MM.1S (cell line): ENCODE results near the gene IFNGR2.

Experiments used
- DNase-seq: peaks from one replicate; pipeline ENCODE4 v3.0.0-alpha.2; 2015
- H2AFZ ChIP-seq: fragments of 300-600 bp; sonication (generic); 2 replicates; pipeline ENCODE4 v1.6.0; 2016; ENCODE audit warnings: antibody characterized with exemption, low read length
- H3F3A ChIP-seq: fragments of 300-600 bp; sonication (generic); 2 replicates; pipeline ENCODE4 v1.6.1; 2016; ENCODE audit warnings: mild to moderate bottlenecking, antibody characterized with exemption, low read length, moderate library complexity, mixed read lengths; ENCODE audit not compliant: insufficient read depth
- H3K27ac ChIP-seq: fragments of 300-600 bp; sonication (generic); 2 replicates; pipeline ENCODE4 v1.5.1; 2016; ENCODE audit warnings: mild to moderate bottlenecking, low read length
- H3K27me3 ChIP-seq: fragments of 300-600 bp; sonication (generic); replicated peaks from 2 replicates; pipeline ENCODE4 v1.6.0; 2016; ENCODE audit warnings: low read length; ENCODE audit not compliant: insufficient read depth
- H3K36me3 ChIP-seq: fragments of 300-600 bp; sonication (generic); replicated peaks from 2 replicates; pipeline ENCODE4 v1.6.1; 2016; ENCODE audit warnings: mild to moderate bottlenecking, low read length, mixed read lengths; ENCODE audit not compliant: insufficient read depth
- H3K4me1 ChIP-seq: fragments of 300-600 bp; sonication (generic); 2 replicates; pipeline ENCODE4 v1.6.1; 2016; ENCODE audit warnings: low read length, mixed read lengths
- H3K4me2 ChIP-seq: fragments of 300-600 bp; sonication (generic); 2 replicates; pipeline ENCODE4 v1.6.0; 2016; ENCODE audit warnings: low read depth, low read length
- H3K4me3 ChIP-seq: fragments of 300-600 bp; sonication (generic); 2 replicates; pipeline ENCODE4 v1.5.1; 2016; ENCODE audit warnings: low read length, mixed read lengths
- H3K79me2 ChIP-seq: fragments of 300-600 bp; sonication (generic); 2 replicates; pipeline ENCODE4 v1.6.1; 2016; ENCODE audit warnings: mixed run types, low read length, mixed read lengths
- H3K9ac ChIP-seq: fragments of 300-600 bp; sonication (generic); 2 replicates; pipeline ENCODE4 v1.6.1; 2016; ENCODE audit warnings: low read length, mixed read lengths
- H3K9me2 ChIP-seq: fragments of 300-600 bp; sonication (generic); replicated peaks from 2 replicates; pipeline ENCODE4 v1.6.1; 2016; ENCODE audit warnings: mild to moderate bottlenecking, low read length, mixed read lengths; ENCODE audit not compliant: insufficient read depth
- H3K9me3 ChIP-seq: fragments of 300-600 bp; sonication (generic); replicated peaks from 2 replicates; pipeline ENCODE4 v1.6.1; 2016; ENCODE audit warnings: mild to moderate bottlenecking, low read length, mixed read lengths; ENCODE audit not compliant: insufficient read depth
- H4K20me1 ChIP-seq: fragments of 300-600 bp; sonication (generic); 2 replicates; pipeline ENCODE4 v1.6.1; 2016; ENCODE audit warnings: mild to moderate bottlenecking, low read length, moderate library complexity, mixed read lengths; ENCODE audit not compliant: insufficient read depth
- CTCF ChIP-seq: fragments of 300-600 bp; sonication (generic); IDR thresholded peaks from 2 replicates; pipeline ENCODE4 v1.5.1; 2016; ENCODE audit warnings: antibody characterized with exemption, low read length, mixed read lengths
- EZH2 ChIP-seq: fragments of 300-600 bp; sonication (generic); optimal IDR thresholded peaks from 2 replicates; pipeline ENCODE3; 2017; ENCODE audit warnings: low read depth, mild to moderate bottlenecking, antibody characterized with exemption, low read length, mixed read lengths
- EZH2phosphoT487 ChIP-seq: fragments of 300-600 bp; sonication (generic); IDR thresholded peaks from 2 replicates; pipeline ENCODE4 v1.6.1; 2018; ENCODE audit warnings: antibody characterized with exemption, low read length

Gene IFNGR2

GRCh38 chr21:33419538-33420123 lies 16.4 kb downstream of the IFNGR2 start:
- H3F3A ChIP-seq, result no peaks in the 10 kb centered on the region
- H3K9ac ChIP-seq, result no peak overlapping the region
- no peaks in the 10 kb centered on the region for H3K9me2 ChIP-seq
- peaks cover 73% of the 10 kb centered on the region for H3K79me2 ChIP-seq
- TF ChIP-seq EZH2 (no peak), CTCF (no peak), EZH2phosphoT487 (no peak)
- no peaks in the 10 kb centered on the region for H3K27me3 ChIP-seq
- peaks cover 22% of the 10 kb centered on the region for H3K36me3 ChIP-seq
- H3K27ac ChIP-seq, result no peak overlapping the region
- no peaks in the 10 kb centered on the region for H4K20me1 ChIP-seq
- no peak overlapping the region for H3K4me2 ChIP-seq
- no peak overlapping the region for H2AFZ ChIP-seq
- no peaks in the 10 kb centered on the region for H3K9me3 ChIP-seq
- H3K4me1 ChIP-seq, result no peaks in the 10 kb centered on the region
- DNase-seq, result no peak
- H3K4me3 ChIP-seq, result no peak overlapping the region

GRCh38 chr21:33421713-33422393 lies 18.6 kb downstream of the IFNGR2 start:
- no peaks in the 10 kb centered on the region for H3F3A ChIP-seq
- no peak for TF ChIP-seq EZH2phosphoT487
- TF ChIP-seq CTCF, result no peak
- TF ChIP-seq EZH2, result no peak
- H3K9ac ChIP-seq, result no peak overlapping the region
- H4K20me1 ChIP-seq, result no peaks in the 10 kb centered on the region
- H3K4me2 ChIP-seq, result no peak overlapping the region
- H3K9me2 ChIP-seq, result no peaks in the 10 kb centered on the region
- peaks cover 15% of the 10 kb centered on the region for H3K36me3 ChIP-seq
- H3K4me1 ChIP-seq, result no peaks in the 10 kb centered on the region
- H3K79me2 ChIP-seq, result peaks cover 59% of the 10 kb centered on the region
- no peak overlapping the region for H2AFZ ChIP-seq
- H3K9me3 ChIP-seq, result no peaks in the 10 kb centered on the region
- H3K4me3 ChIP-seq, result no peak overlapping the region
- DNase-seq, result no peak
- no peak overlapping the region for H3K27ac ChIP-seq
- no peaks in the 10 kb centered on the region for H3K27me3 ChIP-seq

- no peak for DNase-seq
- Histone ChIP-seq H2AFZ (no peak overlapping the region), H3K4me3 (no peak overlapping the region), H3K9me3 (no peaks in the 10 kb centered on the region), H3K27ac (no peak overlapping the region), H4K20me1 (no peaks in the 10 kb centered on the region; the same call in 1 of the 2 replicates), H3K4me2 (no peak overlapping the region), H3K4me1 (no peaks in the 10 kb centered on the region), H3K36me3 (peaks cover 22% of the 10 kb centered on the region), H3K27me3 (no peaks in the 10 kb centered on the region), H3K9me2 (no peaks in the 10 kb centered on the region), H3K79me2 (peaks cover 46% of the 10 kb centered on the region), H3K9ac (no peak overlapping the region), H3F3A (no peaks in the 10 kb centered on the region)
- no peak for TF ChIP-seq CTCF
- TF ChIP-seq EZH2phosphoT487, result no peak
- no peak for TF ChIP-seq EZH2
These were observed 21.0 kb downstream of the IFNGR2 start for GRCh38 chr21:33424214-33424613.
